GM20000 (cell line): ENCODE results near the gene PRKCH.

Experiments
- DNase-seq: peaks from one replicate; pipeline ENCODE4 v3.0.0; 2012; ENCODE audit warnings: low spot score
- TF ChIP-seq, protein P1 (sequence below): IDR thresholded peaks from 2 replicates; pipeline ENCODE4 v1.5.1; 2012; ENCODE audit warnings: mild to moderate bottlenecking, control low read depth; ENCODE audit errors: extremely low read depth, missing control alignments

Gene PRKCH

DNA sequence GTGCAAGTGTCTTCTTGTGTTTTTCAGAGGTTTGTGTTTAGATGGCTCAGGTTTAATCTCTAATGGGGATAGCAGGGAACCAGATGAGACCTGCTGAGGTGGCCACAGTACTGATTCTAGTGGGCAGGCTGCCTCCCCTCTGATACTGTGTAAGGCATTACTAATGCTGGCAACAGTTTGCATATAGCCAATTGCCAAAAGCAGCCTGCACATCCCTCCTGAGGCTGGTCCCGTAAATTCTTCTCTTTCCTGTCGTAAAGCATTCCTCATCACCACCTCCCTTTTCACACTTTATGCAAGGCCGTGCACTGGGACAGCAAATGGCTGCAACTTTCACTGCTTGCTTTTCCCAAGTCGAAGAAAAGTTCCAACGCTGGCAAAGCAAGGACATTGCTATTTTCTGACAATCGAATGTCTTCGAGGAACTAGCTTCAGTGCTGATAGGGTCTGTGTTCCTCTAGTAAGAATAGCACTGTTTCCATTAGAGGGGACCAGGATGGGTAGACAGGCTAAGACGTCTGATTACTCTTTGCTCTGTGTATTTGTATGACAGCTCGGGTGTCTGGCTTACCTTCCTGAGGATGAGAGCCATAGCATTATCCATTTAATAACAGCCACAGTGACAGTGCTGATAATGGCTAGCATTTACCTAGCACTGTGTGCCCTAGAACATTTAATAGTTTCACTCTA lies 195.7 kb downstream of the PRKCH start:
- no peak for DNase-seq
- TF ChIP-seq, protein P1, sequence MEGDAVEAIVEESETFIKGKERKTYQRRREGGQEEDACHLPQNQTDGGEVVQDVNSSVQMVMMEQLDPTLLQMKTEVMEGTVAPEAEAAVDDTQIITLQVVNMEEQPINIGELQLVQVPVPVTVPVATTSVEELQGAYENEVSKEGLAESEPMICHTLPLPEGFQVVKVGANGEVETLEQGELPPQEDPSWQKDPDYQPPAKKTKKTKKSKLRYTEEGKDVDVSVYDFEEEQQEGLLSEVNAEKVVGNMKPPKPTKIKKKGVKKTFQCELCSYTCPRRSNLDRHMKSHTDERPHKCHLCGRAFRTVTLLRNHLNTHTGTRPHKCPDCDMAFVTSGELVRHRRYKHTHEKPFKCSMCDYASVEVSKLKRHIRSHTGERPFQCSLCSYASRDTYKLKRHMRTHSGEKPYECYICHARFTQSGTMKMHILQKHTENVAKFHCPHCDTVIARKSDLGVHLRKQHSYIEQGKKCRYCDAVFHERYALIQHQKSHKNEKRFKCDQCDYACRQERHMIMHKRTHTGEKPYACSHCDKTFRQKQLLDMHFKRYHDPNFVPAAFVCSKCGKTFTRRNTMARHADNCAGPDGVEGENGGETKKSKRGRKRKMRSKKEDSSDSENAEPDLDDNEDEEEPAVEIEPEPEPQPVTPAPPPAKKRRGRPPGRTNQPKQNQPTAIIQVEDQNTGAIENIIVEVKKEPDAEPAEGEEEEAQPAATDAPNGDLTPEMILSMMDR: no peak

DNA sequence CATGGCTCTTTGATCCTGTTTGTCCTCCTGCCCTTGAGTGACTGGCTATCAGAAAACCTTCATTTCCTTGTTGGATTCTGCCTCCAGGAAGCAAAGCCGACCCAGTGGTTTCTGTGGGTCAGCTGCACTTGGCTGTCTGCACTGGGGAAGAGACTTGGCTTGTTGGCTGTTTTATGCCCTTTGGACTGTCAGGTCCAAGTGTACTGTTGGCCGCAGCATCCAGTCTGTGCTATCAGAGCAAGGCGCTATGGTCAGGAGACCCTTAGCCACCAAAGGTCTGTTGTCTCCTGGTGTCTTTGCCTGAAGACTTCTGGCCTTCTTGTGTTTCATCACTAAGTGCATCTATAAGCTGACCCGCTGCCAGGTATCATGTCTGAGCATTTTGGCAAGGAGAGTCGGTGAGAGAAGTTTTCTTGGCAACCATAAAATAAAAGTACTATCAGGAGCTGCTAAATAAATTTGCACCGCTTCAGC lies 196.6 kb downstream of the PRKCH start:
- TF ChIP-seq, protein P1: no peak

GRCh38 chr14:61518403-61518802 lies 197.0 kb downstream of the PRKCH start:
- TF ChIP-seq, protein P1: no peak
- peak; percentile 31 for DNase-seq

More for the DNA sequence above, 196.6 kb downstream of the PRKCH start:
- no peak for DNase-seq

DNA sequence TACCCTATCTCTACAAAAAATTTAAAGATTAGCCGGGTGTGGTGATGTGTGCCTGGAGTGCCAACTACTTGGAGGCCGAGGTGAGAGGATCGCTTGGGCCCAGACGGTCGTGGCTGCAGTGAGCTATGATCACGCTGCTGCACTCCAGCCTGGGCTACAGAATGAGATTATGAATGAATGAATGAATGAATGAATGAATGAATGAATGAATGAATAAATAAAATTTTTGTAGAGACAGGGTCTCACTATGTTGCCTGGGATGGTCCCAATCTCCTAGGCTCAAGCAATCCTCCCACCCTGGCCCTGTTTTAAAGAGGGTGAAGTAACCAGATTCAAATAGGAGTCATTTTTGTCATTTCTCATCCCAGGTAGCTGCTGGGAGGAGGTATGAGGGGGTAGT lies 197.7 kb downstream of the PRKCH start:
- no peak for DNase-seq
- TF ChIP-seq, protein P1: no peak

GRCh38 chr14:61519735-61520134 lies 198.4 kb downstream of the PRKCH start:
- TF ChIP-seq, protein P1: no peak
- DNase-seq: no peak

DNA sequence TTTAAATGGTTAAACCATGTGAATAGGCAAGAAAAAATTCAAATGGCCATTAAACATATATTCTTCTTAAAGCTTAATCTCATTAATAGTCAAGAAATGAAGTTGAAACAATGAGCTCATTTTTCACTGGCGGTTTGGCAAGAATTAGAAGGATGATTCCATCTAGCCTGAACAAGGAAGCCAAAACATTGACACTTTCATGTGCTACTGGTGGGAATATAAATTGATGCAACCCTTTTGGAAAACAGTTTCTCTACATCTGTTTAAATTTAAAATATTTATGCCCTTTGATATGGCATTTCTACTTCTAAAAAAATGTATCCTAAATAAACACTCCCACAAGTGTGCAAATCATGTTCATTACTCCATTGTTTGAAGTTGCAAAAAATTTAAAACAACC lies 199.2 kb downstream of the PRKCH start:
- TF ChIP-seq, protein P1: no peak
- DNase-seq: no peak

- TF ChIP-seq, protein P1: no peak
These were observed 200.4 kb downstream of the PRKCH start for GRCh38 chr14:61521773-61522172.

More at GRCh38 chr14:61521773-61522172, 200.4 kb downstream of the PRKCH start:
- no peak for DNase-seq
